Measurements from ENCODE around the gene WBP2. TPM values are rescaled to one million over a fixed set of nuclear protein-coding genes. Genes with fewer than 3 reads are reported as not detected.

The WBP2 gene
- total RNA-seq, 2 experiments from 2014 or later, result 79.1 to 80.6 TPM

- peaks cover 15% of the 10 kb centered on the region for H3K4me1 Mint-ChIP-seq (ENCODE audit: low read depth)
- H3K36me3 Mint-ChIP-seq, result peaks cover 24% of the 10 kb centered on the region
- POLR2A ChIA-PET, result no interaction called here
- DNase-seq, result no peak
- H3K27ac Mint-ChIP-seq, result peak overlapping the region; percentile 28
- CTCF ChIA-PET, result interaction anchor here (2.5 to 5.1 kb wide), 2 partner anchors 13 to 19 kb away, joined by 15 to 45 read pairs; partner anchors contain the start of gene WBP2
- no peaks in the 10 kb centered on the region for H3K9me3 Mint-ChIP-seq
- H3K27me3 Mint-ChIP-seq, result no peaks in the 10 kb centered on the region
- intact Hi-C loops (cut with micrococcal nuclease), result no loop called here
- peak overlapping the region; percentile 93 for H3K4me3 Mint-ChIP-seq
Observed at GRCh38 chr17:75842411-75842810, 12.7 kb downstream of the WBP2 start.

- peaks cover 15% of the 10 kb centered on the region for H3K4me1 Mint-ChIP-seq (ENCODE audit: low read depth)
- H3K36me3 Mint-ChIP-seq, result peaks cover 18% of the 10 kb centered on the region
- H3K27ac Mint-ChIP-seq, result no peak overlapping the region
- no peak overlapping the region for H3K4me3 Mint-ChIP-seq
- ChIA-PET CTCF (interaction anchor here (1.0 to 1.4 kb wide), 4 partner anchors 11 to 77 kb away, joined by 3 to 5 read pairs (median 4); no protein-coding TSS in a partner anchor), POLR2A (interaction anchor here (1.2 kb wide), 1 partner anchor 63 kb away, joined by 7 read pairs; no protein-coding TSS in a partner anchor)
- intact Hi-C loops (cut with micrococcal nuclease), result no loop called here
- H3K27me3 Mint-ChIP-seq, result no peaks in the 10 kb centered on the region
- DNase-seq, result no peak
- no peaks in the 10 kb centered on the region for H3K9me3 Mint-ChIP-seq
Observed at GRCh38 chr17:75840799-75841164, 14.4 kb downstream of the WBP2 start.

GRCh38 chr17:75839942-75840798 lies 15.0 kb downstream of the WBP2 start:
- peaks cover 16% of the 10 kb centered on the region for H3K36me3 Mint-ChIP-seq
- H3K4me1 Mint-ChIP-seq (ENCODE audit: low read depth), result peaks cover 11% of the 10 kb centered on the region
- no peak overlapping the region for H3K4me3 Mint-ChIP-seq
- no peak overlapping the region for H3K27ac Mint-ChIP-seq
- ChIA-PET CTCF (interaction anchor here (1.0 to 1.4 kb wide), 4 partner anchors 10 to 76 kb away, joined by 3 to 5 read pairs (median 4); no protein-coding TSS in a partner anchor), POLR2A (interaction anchor here (0.9 to 1.2 kb wide), 2 partner anchors 16 to 62 kb away, joined by 4 to 7 read pairs; no protein-coding TSS in a partner anchor)
- no peaks in the 10 kb centered on the region for H3K27me3 Mint-ChIP-seq
- no peak for DNase-seq
- intact Hi-C loops (cut with micrococcal nuclease), result no loop called here
- H3K9me3 Mint-ChIP-seq, result no peaks in the 10 kb centered on the region

GRCh38 chr17:75838410-75838809 lies 16.7 kb downstream of the WBP2 start:
- no peak overlapping the region for H3K4me3 Mint-ChIP-seq
- CTCF ChIA-PET, result interaction anchor here (1.1 to 3.3 kb wide), 3 partner anchors 10 to 23 kb away, joined by 4 to 8 read pairs (median 4); no protein-coding TSS in a partner anchor
- DNase-seq, result no peak
- no peaks in the 10 kb centered on the region for H3K27me3 Mint-ChIP-seq
- peaks cover 20% of the 10 kb centered on the region for H3K4me1 Mint-ChIP-seq (ENCODE audit: low read depth)
- POLR2A ChIA-PET, result no interaction called here
- intact Hi-C loops (cut with micrococcal nuclease), result no loop called here
- peaks cover 27% of the 10 kb centered on the region for H3K36me3 Mint-ChIP-seq
- H3K27ac Mint-ChIP-seq, result no peak overlapping the region
- no peaks in the 10 kb centered on the region for H3K9me3 Mint-ChIP-seq

DNA sequence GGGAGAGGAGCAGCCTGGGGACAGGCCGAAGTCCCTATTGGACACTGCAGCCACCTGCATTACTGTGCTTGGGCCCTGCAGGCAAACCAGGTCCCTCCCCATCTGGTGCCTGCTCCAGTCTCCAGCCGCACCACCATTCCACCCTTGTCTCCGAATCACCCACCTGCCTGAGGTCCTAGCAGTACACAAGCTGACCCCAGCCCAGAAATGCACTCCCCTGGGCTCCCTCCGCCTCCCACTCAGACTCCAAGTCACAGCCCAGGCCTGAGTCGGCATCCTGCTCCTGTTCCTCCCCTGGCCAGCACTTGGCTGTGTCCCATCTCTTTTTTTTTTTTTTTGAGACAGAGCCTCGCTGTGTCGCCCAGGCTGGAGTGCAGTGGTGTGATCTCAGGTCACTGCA lies 17.2 kb downstream of the WBP2 start:
- CTCF ChIA-PET, result interaction anchor here (0.9 to 3.3 kb wide), 4 partner anchors 10 to 24 kb away, joined by 3 to 8 read pairs (median 4); no protein-coding TSS in a partner anchor
- Mint-ChIP-seq H3K36me3 (peaks cover 24% of the 10 kb centered on the region), H3K4me3 (no peak overlapping the region), H3K4me1 (ENCODE audit: low read depth) (peaks cover 23% of the 10 kb centered on the region), H3K27ac (no peak overlapping the region), H3K27me3 (no peaks in the 10 kb centered on the region), H3K9me3 (no peaks in the 10 kb centered on the region)
- POLR2A ChIA-PET, result no interaction called here
- DNase-seq, result no peak
- intact Hi-C loops (cut with micrococcal nuclease), result no loop called here

GRCh38 chr17:75836605-75837004 lies 18.5 kb downstream of the WBP2 start:
- H3K27me3 Mint-ChIP-seq, result no peaks in the 10 kb centered on the region
- intact Hi-C loops (cut with micrococcal nuclease), result no loop called here
- no peak overlapping the region for H3K27ac Mint-ChIP-seq
- H3K4me3 Mint-ChIP-seq, result no peak overlapping the region
- H3K4me1 Mint-ChIP-seq (ENCODE audit: low read depth), result peaks cover 27% of the 10 kb centered on the region
- CTCF ChIA-PET, result interaction anchor here (3.3 kb wide), 1 partner anchor 25 kb away, joined by 8 read pairs; no protein-coding TSS in a partner anchor
- no peak for DNase-seq
- POLR2A ChIA-PET, result interaction anchor here (0.7 to 1.5 kb wide), 3 partner anchors 14 to 60 kb away, joined by 3 to 4 read pairs (median 4); no protein-coding TSS in a partner anchor
- peaks cover 27% of the 10 kb centered on the region for H3K36me3 Mint-ChIP-seq
- H3K9me3 Mint-ChIP-seq, result no peaks in the 10 kb centered on the region

GRCh38 chr17:75835654-75835987 lies 19.5 kb downstream of the WBP2 start:
- POLR2A ChIA-PET, result interaction anchor here (1.5 kb wide), 1 partner anchor 13 kb away, joined by 4 read pairs; no protein-coding TSS in a partner anchor
- intact Hi-C loops (cut with micrococcal nuclease), result no loop called here
- Mint-ChIP-seq H3K4me1 (ENCODE audit: low read depth) (peaks cover 27% of the 10 kb centered on the region), H3K27me3 (no peaks in the 10 kb centered on the region), H3K9me3 (no peaks in the 10 kb centered on the region), H3K36me3 (peaks cover 27% of the 10 kb centered on the region), H3K27ac (no peak overlapping the region), H3K4me3 (no peak overlapping the region)
- CTCF ChIA-PET, result interaction anchor here (3.3 kb wide), 1 partner anchor 26 kb away, joined by 8 read pairs; no protein-coding TSS in a partner anchor
- DNase-seq, result no peak

- H3K27ac Mint-ChIP-seq, result no peak overlapping the region
- no peak for DNase-seq
- no peaks in the 10 kb centered on the region for H3K27me3 Mint-ChIP-seq
- ChIA-PET CTCF (interaction anchor here (1.4 to 3.3 kb wide), 3 partner anchors 10 to 26 kb away, joined by 3 to 10 read pairs (median 8); no protein-coding TSS in a partner anchor), POLR2A (interaction anchor here (1.5 kb wide), 1 partner anchor 13 kb away, joined by 4 read pairs; no protein-coding TSS in a partner anchor)
- H3K4me3 Mint-ChIP-seq, result no peak overlapping the region
- intact Hi-C loops (cut with micrococcal nuclease), result no loop called here
- H3K9me3 Mint-ChIP-seq, result no peaks in the 10 kb centered on the region
- H3K4me1 Mint-ChIP-seq (ENCODE audit: low read depth), result peaks cover 27% of the 10 kb centered on the region
- peaks cover 31% of the 10 kb centered on the region for H3K36me3 Mint-ChIP-seq
Observed at GRCh38 chr17:75834928-75835653, 20.0 kb downstream of the WBP2 start.

GRCh38 chr17:75834279-75834920 lies 20.7 kb downstream of the WBP2 start:
- no peaks in the 10 kb centered on the region for H3K27me3 Mint-ChIP-seq
- H3K4me3 Mint-ChIP-seq, result no peak overlapping the region
- H3K27ac Mint-ChIP-seq, result no peak overlapping the region
- no peak for DNase-seq
- POLR2A ChIA-PET, result interaction anchor here (1.5 kb wide), 1 partner anchor 13 kb away, joined by 4 read pairs; no protein-coding TSS in a partner anchor
- peaks cover 31% of the 10 kb centered on the region for H3K36me3 Mint-ChIP-seq
- intact Hi-C loops (cut with micrococcal nuclease), result no loop called here
- CTCF ChIA-PET, result interaction anchor here (1.4 to 3.1 kb wide), 2 partner anchors 10 to 13 kb away, joined by 3 to 10 read pairs; no protein-coding TSS in a partner anchor
- peaks cover 27% of the 10 kb centered on the region for H3K4me1 Mint-ChIP-seq (ENCODE audit: low read depth)
- H3K9me3 Mint-ChIP-seq, result no peaks in the 10 kb centered on the region

- H3K27ac Mint-ChIP-seq, result peak overlapping the region; percentile 97
- POLR2A ChIA-PET, result interaction anchor here (0.7 to 2.0 kb wide), 6 partner anchors 11 to 238 kb away, joined by 3 to 6 read pairs (median 4); partner anchors contain the start of genes UNC13D and WBP2
- peak overlapping the region; percentile 54 for H3K4me3 Mint-ChIP-seq
- peak; percentile 56 for DNase-seq
- H3K27me3 Mint-ChIP-seq, result no peaks in the 10 kb centered on the region
- no peaks in the 10 kb centered on the region for H3K9me3 Mint-ChIP-seq
- H3K4me1 Mint-ChIP-seq (ENCODE audit: low read depth), result peaks cover 33% of the 10 kb centered on the region
- intact Hi-C loops (cut with micrococcal nuclease), result loop anchor here (1.0 to 2.0 kb wide), 2 partner anchors 12 to 48 kb away; partner anchors contain the start of gene UNK
- peaks cover 30% of the 10 kb centered on the region for H3K36me3 Mint-ChIP-seq
- CTCF ChIA-PET, result interaction anchor here (0.6 to 3.1 kb wide), 7 partner anchors 13 to 85 kb away, joined by 3 to 10 read pairs (median 4); no protein-coding TSS in a partner anchor
Observed at GRCh38 chr17:75832652-75833400, 22.3 kb downstream of the WBP2 start.

Data from activated CD4-positive, alpha-beta memory T cell treated with anti-CD3 and anti-CD28 coated beads for 36 hours (primary cell).